ENCODE data around the gene RAB14.

Gene RAB14

DNA sequence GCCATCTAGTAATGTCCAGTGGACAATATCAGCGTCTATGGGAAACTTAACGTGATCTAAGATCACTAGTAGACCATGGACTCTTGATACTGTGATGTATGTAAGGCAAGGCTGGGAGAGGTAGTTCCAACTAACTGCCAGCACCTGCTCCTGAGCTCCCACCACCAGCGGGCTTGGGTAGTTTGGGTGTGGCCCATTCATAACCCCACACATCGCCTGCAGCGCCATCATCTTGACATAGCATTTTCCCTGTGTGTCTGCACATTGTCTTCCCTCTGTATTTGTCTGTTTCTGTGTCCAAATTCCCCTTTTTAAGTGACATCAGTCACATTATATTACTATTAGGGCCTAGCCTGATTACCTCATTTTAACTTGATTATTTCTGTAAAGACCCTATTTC lies 38.2 kb upstream of the RAB14 start:
- TF ChIP-seq, protein P1, sequence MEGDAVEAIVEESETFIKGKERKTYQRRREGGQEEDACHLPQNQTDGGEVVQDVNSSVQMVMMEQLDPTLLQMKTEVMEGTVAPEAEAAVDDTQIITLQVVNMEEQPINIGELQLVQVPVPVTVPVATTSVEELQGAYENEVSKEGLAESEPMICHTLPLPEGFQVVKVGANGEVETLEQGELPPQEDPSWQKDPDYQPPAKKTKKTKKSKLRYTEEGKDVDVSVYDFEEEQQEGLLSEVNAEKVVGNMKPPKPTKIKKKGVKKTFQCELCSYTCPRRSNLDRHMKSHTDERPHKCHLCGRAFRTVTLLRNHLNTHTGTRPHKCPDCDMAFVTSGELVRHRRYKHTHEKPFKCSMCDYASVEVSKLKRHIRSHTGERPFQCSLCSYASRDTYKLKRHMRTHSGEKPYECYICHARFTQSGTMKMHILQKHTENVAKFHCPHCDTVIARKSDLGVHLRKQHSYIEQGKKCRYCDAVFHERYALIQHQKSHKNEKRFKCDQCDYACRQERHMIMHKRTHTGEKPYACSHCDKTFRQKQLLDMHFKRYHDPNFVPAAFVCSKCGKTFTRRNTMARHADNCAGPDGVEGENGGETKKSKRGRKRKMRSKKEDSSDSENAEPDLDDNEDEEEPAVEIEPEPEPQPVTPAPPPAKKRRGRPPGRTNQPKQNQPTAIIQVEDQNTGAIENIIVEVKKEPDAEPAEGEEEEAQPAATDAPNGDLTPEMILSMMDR (conservative IDR thresholded peaks at IDR 0.05; ENCODE audit: low read depth, low read length): no peak
- no peak overlapping the region for H3K4me3 ChIP-seq (ENCODE audit: low read length)
- no peak for DNase-seq (ENCODE audit: low read depth)

DNA sequence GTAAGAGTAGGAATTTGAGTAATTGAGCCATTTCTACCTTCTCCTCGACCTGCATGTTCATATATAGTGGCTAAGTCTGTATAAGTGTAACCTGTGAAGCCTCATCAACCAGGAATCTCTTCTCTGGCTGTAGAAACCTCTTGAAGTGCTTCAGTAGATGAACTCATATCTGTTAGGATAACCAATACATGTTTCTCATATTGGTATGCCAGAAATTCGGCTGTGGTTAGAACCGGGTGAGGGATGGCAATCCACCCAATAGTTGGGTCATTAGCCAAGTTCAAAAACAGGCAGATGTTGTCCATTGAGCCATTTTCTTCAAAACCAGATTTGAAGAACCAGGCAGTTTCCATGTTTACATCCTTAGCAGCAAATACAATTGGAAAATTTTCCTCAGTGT lies 37.4 kb upstream of the RAB14 start:
- TF ChIP-seq, protein P1 (conservative IDR thresholded peaks at IDR 0.05; ENCODE audit: low read depth, low read length): no peak
- DNase-seq (ENCODE audit: low read depth): no peak
- H3K4me3 ChIP-seq (ENCODE audit: low read length): no peak overlapping the region

DNA sequence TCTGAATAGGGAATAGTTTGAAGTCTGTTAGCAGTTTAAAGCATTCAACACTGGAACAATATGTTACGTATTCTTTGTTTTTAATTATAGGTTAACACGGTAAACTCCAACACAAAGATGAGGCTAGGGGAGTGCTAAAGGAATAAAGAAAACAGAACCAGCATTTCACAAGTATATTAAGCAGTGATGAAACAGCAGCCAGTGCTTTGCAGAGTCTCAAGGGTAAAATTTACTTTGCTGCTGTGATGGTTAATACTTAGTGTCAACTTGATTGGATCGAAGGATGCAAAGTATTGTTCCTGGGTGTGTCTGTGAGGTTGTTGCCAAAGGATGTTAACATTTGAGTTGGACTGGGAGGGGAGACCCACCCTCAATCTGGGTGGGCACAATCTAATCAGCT lies 36.2 kb upstream of the RAB14 start:
- TF ChIP-seq, protein P1 (conservative IDR thresholded peaks at IDR 0.05; ENCODE audit: low read depth, low read length): no peak

DNA sequence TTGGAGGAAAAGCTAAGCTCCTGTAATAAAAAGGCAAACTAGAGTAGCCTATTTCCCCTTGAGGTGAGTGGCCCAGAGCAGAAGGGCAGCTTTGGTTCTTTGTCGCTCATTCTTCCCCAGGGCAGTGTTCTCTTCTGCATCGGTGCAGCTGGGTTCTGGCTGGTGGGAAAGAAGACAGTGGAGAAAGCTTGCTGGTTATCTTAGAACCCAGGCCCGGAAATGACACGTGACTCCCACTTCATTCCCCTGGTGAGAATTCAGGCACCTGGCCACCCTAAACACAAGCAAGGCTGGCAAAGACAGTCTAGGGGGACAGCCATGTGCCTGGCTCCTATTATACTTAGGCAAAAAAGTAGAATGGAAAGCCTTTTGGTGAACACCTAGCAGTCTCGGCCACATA lies 33.8 kb upstream of the RAB14 start:
- H3K4me3 ChIP-seq (ENCODE audit: low read length): no peak overlapping the region
- DNase-seq (ENCODE audit: low read depth): no peak
- TF ChIP-seq, protein P1 (conservative IDR thresholded peaks at IDR 0.05; ENCODE audit: low read depth, low read length): no peak

More for the DNA sequence above, 36.2 kb upstream of the RAB14 start:
- no peak for DNase-seq (ENCODE audit: low read depth)
- no peak overlapping the region for H3K4me3 ChIP-seq (ENCODE audit: low read length)

DNA sequence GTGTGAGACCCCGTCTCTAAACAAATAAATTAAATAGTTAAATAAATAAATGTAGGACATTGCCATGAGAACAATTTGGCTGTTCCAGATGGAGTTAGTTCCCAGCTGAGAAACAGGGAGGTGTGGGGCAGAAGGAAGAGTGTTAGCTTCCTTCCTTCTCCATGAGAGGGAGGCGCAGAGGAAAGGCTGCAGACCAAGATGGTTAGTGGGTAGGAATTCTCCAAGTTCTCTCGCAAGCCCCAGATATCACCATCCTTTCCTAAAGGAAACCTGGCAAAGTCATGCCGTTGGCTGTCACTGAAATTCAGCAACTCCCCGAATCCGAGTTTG lies 33.1 kb upstream of the RAB14 start:
- TF ChIP-seq, protein P1 (conservative IDR thresholded peaks at IDR 0.05; ENCODE audit: low read depth, low read length): no peak
- no peak for DNase-seq (ENCODE audit: low read depth)
- H3K4me3 ChIP-seq (ENCODE audit: low read length): no peak overlapping the region

DNA sequence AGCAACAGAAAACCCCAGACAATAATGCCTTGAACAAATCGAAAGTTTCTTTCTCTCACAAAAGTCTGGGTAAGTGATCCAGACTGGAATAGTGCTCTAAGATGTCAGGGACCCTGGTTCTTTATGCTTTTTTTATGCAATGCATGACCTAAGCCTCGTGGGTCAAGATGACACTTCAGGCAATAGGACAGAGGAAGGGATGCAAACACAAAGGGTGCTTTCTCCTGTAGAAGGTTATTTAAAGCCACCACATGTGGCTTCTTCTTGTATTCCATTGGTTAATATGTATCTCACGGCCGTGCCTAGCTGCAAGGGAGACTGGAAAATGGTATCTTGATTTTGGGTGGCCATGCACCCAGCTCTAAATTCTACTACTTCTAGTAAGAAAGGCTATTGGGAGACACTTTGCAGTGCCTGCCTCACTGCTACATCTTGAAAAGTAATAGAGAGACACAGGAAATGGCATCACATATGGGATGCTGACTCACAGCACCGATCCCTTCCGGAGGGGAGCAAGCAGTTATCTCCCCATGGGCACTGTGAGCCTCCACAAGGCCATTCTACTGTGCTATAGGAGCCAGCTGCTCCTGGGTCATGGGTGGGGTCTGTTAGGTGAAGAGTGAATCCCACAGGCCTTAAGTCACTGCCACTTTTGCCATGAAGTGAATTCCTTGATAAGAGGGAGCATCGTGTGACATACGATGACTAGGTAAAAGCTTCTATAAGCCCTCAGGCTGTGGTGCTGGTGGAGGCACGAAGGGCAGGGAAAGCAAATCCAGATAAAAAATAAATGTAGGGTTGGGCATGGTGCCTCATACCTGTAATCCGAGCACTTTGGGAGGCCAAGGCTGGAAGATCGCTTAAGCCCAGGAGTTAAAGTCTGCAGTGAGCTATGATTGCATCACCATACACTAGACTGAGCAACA lies 32.5 kb upstream of the RAB14 start:
- no peak overlapping the region for H3K4me3 ChIP-seq (ENCODE audit: low read length)
- DNase-seq (ENCODE audit: low read depth): no peak
- TF ChIP-seq, protein P1 (conservative IDR thresholded peaks at IDR 0.05; ENCODE audit: low read depth, low read length): no peak

DNA sequence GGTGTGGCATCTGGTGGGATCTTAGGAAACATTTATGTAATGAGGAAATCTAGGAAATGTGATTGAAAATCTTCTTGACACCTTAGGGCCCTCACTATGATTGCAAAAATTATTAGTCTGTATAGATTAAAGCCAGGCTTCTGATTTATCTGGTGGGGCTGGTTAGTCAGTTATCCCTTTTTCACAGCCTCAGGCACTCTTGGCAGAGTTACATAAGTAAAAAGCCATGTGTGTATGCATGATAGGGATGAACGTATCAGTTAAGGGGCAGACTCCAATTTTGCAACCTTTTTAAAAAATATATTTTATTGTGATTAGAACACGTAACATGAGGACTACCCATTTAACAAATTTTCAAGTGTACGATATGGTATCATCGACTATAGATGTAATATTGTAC lies 30.6 kb upstream of the RAB14 start:
- no peak overlapping the region for H3K4me3 ChIP-seq (ENCODE audit: low read length)
- TF ChIP-seq, protein P1 (conservative IDR thresholded peaks at IDR 0.05; ENCODE audit: low read depth, low read length): no peak
- no peak for DNase-seq (ENCODE audit: low read depth)
